Adrenal gland (tissue), 5 donors: Measurements from ENCODE around the gene RPRD1A.

Source experiments
- CTCF ChIP-seq, 6 experiments: fragments of 450-650 bp in 4 of 6; fragments of 200-600 bp in 2 of 6; sonication (generic) in 1 of 6; IDR thresholded peaks; 1 replicate in 5 of 6; 2 replicates in 1 of 6; pipeline versions ENCODE4 v1.5.1 to v1.8.0; 2016 to 2021; ENCODE audit warnings: antibody characterized with exemption in 6 of 6, mild to moderate bottlenecking in 2 of 6, moderate library complexity in 1 of 6
- POLR2A ChIP-seq, 2 donors: fragments of 450-650 bp; IDR thresholded peaks; one replicate each; pipeline ENCODE4 v1.6.1; 2017; ENCODE audit warnings: antibody characterized with exemption in 2 of 2, mild to moderate bottlenecking in 2 of 2, moderate library complexity in 1 of 2
- donor health status: DM: no; HTN: no; CAD: no.

- TF ChIP-seq CTCF (IDR thresholded peaks at IDR 0.05) (no peak), POLR2A (IDR thresholded peaks at IDR 0.05) (no peak)
Observed at GRCh38 chr18:35991696-35992095, 75.7 kb downstream of the RPRD1A start.
